H9 (cell line): ENCODE measurements around the gene ST6GALNAC6. TPM values are rescaled to one million over a fixed set of nuclear protein-coding genes. Genes with fewer than 3 reads are reported as not detected.

Experiments used
- DNase-seq: peaks from one replicate; pipeline ENCODE4 v3.0.0-alpha.2; 2017
- H2AFZ ChIP-seq: one replicate; pipeline ENCODE4 v1.6.1; 2013; ENCODE audit warnings: mild to moderate bottlenecking, low read length, control low read depth, moderate library complexity
- H2AK5ac ChIP-seq: 2 replicates; pipeline ENCODE4 v1.6.1; 2013; ENCODE audit warnings: low read length, control low read depth, mixed read lengths; ENCODE audit not compliant: insufficient read length
- H2BK120ac ChIP-seq: one replicate; pipeline ENCODE4 v1.6.1; 2013; ENCODE audit warnings: low read depth, mild to moderate bottlenecking, low read length, control low read depth, inconsistent platforms; ENCODE audit not compliant: poor library complexity, severe bottlenecking
- H2BK12ac ChIP-seq: 2 replicates; pipeline ENCODE4 v1.6.1; 2013; ENCODE audit warnings: low read length, control low read depth, mixed read lengths, low read depth; ENCODE audit not compliant: insufficient read length
- H2BK15ac ChIP-seq: 2 replicates; pipeline ENCODE4 v1.6.1; 2013; ENCODE audit warnings: low read depth, low read length, control low read depth
- H2BK20ac ChIP-seq: one replicate; pipeline ENCODE4 v1.6.1; 2013; ENCODE audit warnings: low read depth, mild to moderate bottlenecking, low read length, control low read depth, inconsistent platforms; ENCODE audit not compliant: poor library complexity, severe bottlenecking
- H2BK5ac ChIP-seq: 2 replicates; pipeline ENCODE4 v1.6.1; 2013; ENCODE audit warnings: low read length, control low read depth, mixed read lengths; ENCODE audit not compliant: insufficient read length
- H3K14ac ChIP-seq: 2 replicates; pipeline ENCODE4 v1.6.1; 2013; ENCODE audit warnings: low read length, control low read depth; ENCODE audit not compliant: insufficient read depth
- H3K18ac ChIP-seq: 2 replicates; pipeline ENCODE4 v1.6.1; 2013; ENCODE audit warnings: low read depth, mild to moderate bottlenecking, mixed read lengths, low read length, control low read depth; ENCODE audit not compliant: insufficient read length
- H3K23ac ChIP-seq: 2 replicates; pipeline ENCODE4 v1.6.1; 2013; ENCODE audit warnings: low read length, control low read depth, mixed read lengths, low read depth; ENCODE audit not compliant: insufficient read length
- H3K23me2 ChIP-seq: 2 replicates; pipeline ENCODE4 v1.6.1; 2013; ENCODE audit warnings: low read depth, mild to moderate bottlenecking, mixed read lengths, low read length, control low read depth; ENCODE audit not compliant: insufficient read length, poor library complexity, severe bottlenecking
- H3K27ac ChIP-seq: 2 replicates; pipeline ENCODE4 v1.5.1; 2013; ENCODE audit warnings: low read length, control low read depth, mixed read lengths, low read depth; ENCODE audit not compliant: insufficient read length
- H3K27me3 ChIP-seq: 2 replicates; pipeline ENCODE4 v1.6.1; 2013; ENCODE audit warnings: low read length, control low read depth, inconsistent platforms; ENCODE audit not compliant: insufficient read depth
- H3K4ac ChIP-seq: 2 replicates; pipeline ENCODE4 v1.6.1; 2013; ENCODE audit warnings: low read depth, mild to moderate bottlenecking, control low read depth, inconsistent platforms, low read length, moderate library complexity
- H3K4me1 ChIP-seq: 2 replicates; pipeline ENCODE4 v1.6.1; 2013; ENCODE audit warnings: low read length, control low read depth, inconsistent platforms; ENCODE audit not compliant: insufficient read depth
- H3K4me2 ChIP-seq: 2 replicates; pipeline ENCODE4 v1.6.1; 2013; ENCODE audit warnings: low read length, control low read depth, mixed read lengths; ENCODE audit not compliant: insufficient read length, insufficient read depth
- H3K56ac ChIP-seq: 2 replicates; pipeline ENCODE4 v1.6.1; 2013; ENCODE audit warnings: low read depth, mild to moderate bottlenecking, mixed read lengths, low read length, control low read depth; ENCODE audit not compliant: insufficient read length
- H3K79me1 ChIP-seq: 2 replicates; pipeline ENCODE4 v1.6.1; 2013; ENCODE audit warnings: low read depth, mild to moderate bottlenecking, moderate library complexity, low read length, control low read depth, inconsistent platforms; ENCODE audit not compliant: insufficient read depth, poor library complexity, severe bottlenecking
- H3K79me2 ChIP-seq: 2 replicates; pipeline ENCODE4 v1.6.1; 2013; ENCODE audit warnings: low read length, control low read depth, inconsistent platforms; ENCODE audit not compliant: insufficient read depth
- H3K9ac ChIP-seq: 2 replicates; pipeline ENCODE4 v1.6.1; 2013; ENCODE audit warnings: low read length, control low read depth, mixed read lengths; ENCODE audit not compliant: insufficient read length; ENCODE audit errors: extremely low read depth
- H3K9me3 ChIP-seq: one replicate; pipeline ENCODE4 v1.6.1; 2013; ENCODE audit warnings: low read depth, low read length, inconsistent platforms; ENCODE audit not compliant: control insufficient read depth
- H3T11ph ChIP-seq: one replicate; pipeline ENCODE4 v1.6.1; 2013; ENCODE audit warnings: mild to moderate bottlenecking, low read length, control low read depth, inconsistent platforms
- H4K20me1 ChIP-seq: one replicate; pipeline ENCODE4 v1.6.1; 2013; ENCODE audit not compliant: control insufficient read depth, insufficient read length, insufficient read depth
- H4K5ac ChIP-seq: 2 replicates; pipeline ENCODE4 v1.6.1; 2013; ENCODE audit warnings: low read depth, mild to moderate bottlenecking, mixed read lengths, low read length, control low read depth; ENCODE audit not compliant: insufficient read length
- H4K8ac ChIP-seq: replicated peaks from 2 replicates; pipeline ENCODE4 v1.6.1; 2013; ENCODE audit warnings: low read length, control low read depth, mixed read lengths, low read depth; ENCODE audit not compliant: insufficient read length
- H4K91ac ChIP-seq: 2 replicates; pipeline ENCODE4 v1.6.1; 2013; ENCODE audit warnings: low read depth, mild to moderate bottlenecking, moderate library complexity, mixed read lengths, low read length, control low read depth; ENCODE audit not compliant: insufficient read length
- H3K27ac Mint-ChIP-seq, 3 experiments: 2 replicates in 2 of 3; 3 replicates in 1 of 3; pipeline ENCODE4 v1.8.0; 2020 to 2021; ENCODE audit warnings: mixed read lengths in 3 of 3, mild to moderate bottlenecking in 1 of 3, moderate library complexity in 1 of 3
- H3K27me3 Mint-ChIP-seq: 2 replicates; pipeline ENCODE4 v1.8.0; 2021; ENCODE audit warnings: low read depth, mild to moderate bottlenecking, moderate library complexity, mixed read lengths
- H3K36me3 Mint-ChIP-seq, 3 experiments: 2 replicates in 2 of 3; 3 replicates in 1 of 3; pipeline ENCODE4 v1.8.0; 2020 to 2021; ENCODE audit warnings: low read depth in 3 of 3, mixed read lengths in 3 of 3; ENCODE audit not compliant: insufficient read depth in 1 of 3
- H3K4me1 Mint-ChIP-seq, 2 experiments: 2 replicates each; pipeline ENCODE4 v1.8.0; 2020; ENCODE audit warnings: mixed read lengths in 2 of 2
- H3K4me3 Mint-ChIP-seq, 2 experiments: 2 replicates in 1 of 2; 3 replicates in 1 of 2; pipeline ENCODE4 v1.8.0; 2020 to 2021; ENCODE audit warnings: mild to moderate bottlenecking in 2 of 2, mixed read lengths in 2 of 2, moderate library complexity in 1 of 2
- H3K9me3 Mint-ChIP-seq, 2 experiments: 2 replicates in 1 of 2; 3 replicates in 1 of 2; pipeline ENCODE4 v1.8.0; 2020; ENCODE audit warnings: mild to moderate bottlenecking in 2 of 2, mixed read lengths in 2 of 2, moderate library complexity in 1 of 2
- CTCF ChIP-seq: fragments of 200-600 bp; sonication (generic); conservative IDR thresholded peaks from 3 replicates; pipeline ENCODE4 v1.8.0; 2021; ENCODE audit warnings: antibody characterized with exemption, mild to moderate bottlenecking
- WGBS: extraction: QIAGEN DNeasy Blood & Tissue Kit; methylation state at CpG from one replicate; pipeline ENCODE4 v1.1.7; 2013; ENCODE audit warnings: missing lambda C conversion rate, low lambda C conversion rate, mixed read lengths; ENCODE audit not compliant: insufficient read length; ENCODE audit errors: extremely low coverage; 5-methylcytosine and 5-hydroxymethylcytosine counted together
- total RNA-seq: library from RNA; stranded (reverse); gene quantifications from 2 replicates; pipeline ENCODE4 v1.2.1, GENCODE V29; 2021

Gene ST6GALNAC6
- total RNA-seq, 1 experiment from 2014 or later = 29.8 TPM

- no peak overlapping the region for H2BK12ac ChIP-seq
- H3K18ac ChIP-seq = no peak overlapping the region
- H3K56ac ChIP-seq = no peak overlapping the region
- no peak overlapping the region for H3K4ac ChIP-seq
- no peak overlapping the region for H3K9ac ChIP-seq
- no peak overlapping the region for H2BK120ac ChIP-seq
- H3T11ph ChIP-seq = no peak overlapping the region
- H2BK5ac ChIP-seq = no peak overlapping the region
- H3K9me3 ChIP-seq = no peaks in the 10 kb centered on the region
- no peaks in the 10 kb centered on the region for H3K79me2 ChIP-seq
- Mint-ChIP-seq H3K27me3 (peaks cover 2% of the 10 kb centered on the region), H3K4me3 (peak overlapping the region; percentile 67 to 84), H3K9me3 (no peaks in the 10 kb centered on the region; a peak in 1 of 5 replicates), H3K27ac (peak overlapping the region; percentile 59 to 92 (median 91); a peak in 6 of 7 replicates), H3K36me3 (peaks cover 6 to 39% (median 31%) of the 10 kb centered on the region in 3 experiments; a peak in 6 of 7 replicates), H3K4me1 (peaks cover 27 to 49% of the 10 kb centered on the region in 2 experiments)
- no peak overlapping the region for H4K5ac ChIP-seq
- H3K23ac ChIP-seq = no peak overlapping the region
- H4K91ac ChIP-seq = no peak overlapping the region
- no peak for TF ChIP-seq CTCF
- no peak overlapping the region for H2BK15ac ChIP-seq
- H3K27ac ChIP-seq = no peak overlapping the region
- peaks cover 10% of the 10 kb centered on the region for H3K79me1 ChIP-seq
- WGBS = no CpG with 5 or more reads among the region's 25 CpGs
- H3K23me2 ChIP-seq = peaks cover 6% of the 10 kb centered on the region
- H2AK5ac ChIP-seq = no peak overlapping the region
- DNase-seq = peak; percentile 58
- no peak overlapping the region for H4K8ac ChIP-seq
- H3K27me3 ChIP-seq = no peaks in the 10 kb centered on the region
- no peak overlapping the region for H2BK20ac ChIP-seq
- no peaks in the 10 kb centered on the region for H4K20me1 ChIP-seq
- 0 out of 2 replicates have a peak overlapping the region, but pooled peaks have one; percentile 21 for H3K14ac ChIP-seq
- H3K4me1 ChIP-seq = no peaks in the 10 kb centered on the region
- H2AFZ ChIP-seq = no peak overlapping the region
- peak overlapping the region; percentile 96 for H3K4me2 ChIP-seq
These were observed 38.9 kb upstream of the ST6GALNAC6 start for GRCh38 chr9:127938298-127938690.
